Trophoblast cell (in vitro differentiated cells and primary cell): ENCODE measurements around the gene CCDC63.
A peak's percentile ranks its signal among the peaks of the same experiment; 100 is the strongest.

Experiments used
- DNase-seq, 2 donors: peaks; one replicate each; pipeline ENCODE4 v3.0.0-alpha.2; 2016
- H2AFZ ChIP-seq: 2 replicates; pipeline ENCODE4 v1.6.1; 2013; ENCODE audit warnings: low read length, moderate library complexity, mild to moderate bottlenecking; ENCODE audit not compliant: insufficient read depth, poor library complexity
- H2AK5ac ChIP-seq: 2 replicates; pipeline ENCODE4 v1.6.1; 2013; ENCODE audit warnings: mild to moderate bottlenecking, low read length
- H2BK120ac ChIP-seq: 2 replicates; pipeline ENCODE4 v1.6.1; 2013; ENCODE audit warnings: low read length, mild to moderate bottlenecking, moderate library complexity; ENCODE audit not compliant: insufficient read depth, poor library complexity
- H2BK12ac ChIP-seq: 2 replicates; pipeline ENCODE4 v1.6.1; 2013; ENCODE audit warnings: mild to moderate bottlenecking, low read length, moderate library complexity
- H2BK5ac ChIP-seq: 2 replicates; pipeline ENCODE4 v1.6.1; 2013; ENCODE audit warnings: low read length, low read depth, moderate library complexity, mild to moderate bottlenecking; ENCODE audit not compliant: poor library complexity
- H3K14ac ChIP-seq: 2 replicates; pipeline ENCODE4 v1.6.1; 2013; ENCODE audit warnings: mild to moderate bottlenecking, low read length
- H3K18ac ChIP-seq: 2 replicates; pipeline ENCODE4 v1.6.1; 2013; ENCODE audit warnings: mild to moderate bottlenecking, low read length
- H3K23ac ChIP-seq: 2 replicates; pipeline ENCODE4 v1.6.1; 2013; ENCODE audit warnings: low read length
- H3K27ac ChIP-seq: 2 replicates; pipeline ENCODE4 v1.5.1; 2013; ENCODE audit warnings: low read depth, mild to moderate bottlenecking, inconsistent platforms, low read length, moderate library complexity
- H3K27me3 ChIP-seq: 2 replicates; pipeline ENCODE4 v1.6.1; 2013; ENCODE audit warnings: inconsistent platforms, mild to moderate bottlenecking, low read length, moderate library complexity; ENCODE audit not compliant: insufficient read depth
- H3K36me3 ChIP-seq, 2 experiments: 1 replicate in 1 of 2; 2 replicates in 1 of 2; pipeline ENCODE4 v1.6.1; 2013; ENCODE audit warnings: low read length in 2 of 2, mild to moderate bottlenecking in 2 of 2, moderate library complexity in 1 of 2; ENCODE audit not compliant: insufficient read depth in 2 of 2, control insufficient read depth in 1 of 2
- H3K4ac ChIP-seq: 2 replicates; pipeline ENCODE4 v1.6.1; 2013; ENCODE audit warnings: low read depth, mild to moderate bottlenecking, low read length, moderate library complexity
- H3K4me1 ChIP-seq, 2 experiments: 1 replicate in 1 of 2; 2 replicates in 1 of 2; pipeline ENCODE4 v1.6.1; 2013; ENCODE audit warnings: low read length in 2 of 2, mild to moderate bottlenecking in 2 of 2, moderate library complexity in 1 of 2; ENCODE audit not compliant: insufficient read depth in 2 of 2, control insufficient read depth in 1 of 2
- H3K4me2 ChIP-seq: 2 replicates; pipeline ENCODE4 v1.6.1; 2013; ENCODE audit warnings: inconsistent platforms, mild to moderate bottlenecking, low read length, moderate library complexity
- H3K4me3 ChIP-seq: 2 replicates; pipeline ENCODE4 v1.5.1; 2013; ENCODE audit warnings: mild to moderate bottlenecking, low read depth, low read length, inconsistent platforms
- H3K79me1 ChIP-seq: one replicate; pipeline ENCODE4 v1.6.1; 2013; ENCODE audit warnings: low read length
- H3K79me2 ChIP-seq: 2 replicates; pipeline ENCODE4 v1.6.1; 2013; ENCODE audit warnings: low read length, mild to moderate bottlenecking; ENCODE audit not compliant: control insufficient read depth, insufficient read depth, poor library complexity
- H3K9ac ChIP-seq: 2 replicates; pipeline ENCODE4 v1.6.1; 2013; ENCODE audit warnings: mild to moderate bottlenecking, low read length
- H3K9me3 ChIP-seq: 2 replicates; pipeline ENCODE4 v1.6.1; 2013; ENCODE audit warnings: low read depth, mild to moderate bottlenecking, control low read depth, inconsistent platforms, low read length; ENCODE audit not compliant: insufficient read depth
- H4K12ac ChIP-seq: 2 replicates; pipeline ENCODE4 v1.6.1; 2013; ENCODE audit warnings: low read depth, mild to moderate bottlenecking, low read length, moderate library complexity
- H4K8ac ChIP-seq: 2 replicates; pipeline ENCODE4 v1.6.1; 2013; ENCODE audit warnings: low read depth, mild to moderate bottlenecking, low read length, moderate library complexity
- H4K91ac ChIP-seq: one replicate; pipeline ENCODE4 v1.6.1; 2013; ENCODE audit warnings: low read depth, mild to moderate bottlenecking, low read length, moderate library complexity
- WGBS: extraction: QIAGEN DNeasy Blood & Tissue Kit; methylation state at CpG from one replicate; pipeline ENCODE4 v1.1.7; 2013; ENCODE audit warnings: missing lambda C conversion rate; ENCODE audit not compliant: insufficient read length, insufficient coverage; ENCODE audit errors: extremely low coverage; 5-methylcytosine and 5-hydroxymethylcytosine counted together

CCDC63 gene

DNA sequence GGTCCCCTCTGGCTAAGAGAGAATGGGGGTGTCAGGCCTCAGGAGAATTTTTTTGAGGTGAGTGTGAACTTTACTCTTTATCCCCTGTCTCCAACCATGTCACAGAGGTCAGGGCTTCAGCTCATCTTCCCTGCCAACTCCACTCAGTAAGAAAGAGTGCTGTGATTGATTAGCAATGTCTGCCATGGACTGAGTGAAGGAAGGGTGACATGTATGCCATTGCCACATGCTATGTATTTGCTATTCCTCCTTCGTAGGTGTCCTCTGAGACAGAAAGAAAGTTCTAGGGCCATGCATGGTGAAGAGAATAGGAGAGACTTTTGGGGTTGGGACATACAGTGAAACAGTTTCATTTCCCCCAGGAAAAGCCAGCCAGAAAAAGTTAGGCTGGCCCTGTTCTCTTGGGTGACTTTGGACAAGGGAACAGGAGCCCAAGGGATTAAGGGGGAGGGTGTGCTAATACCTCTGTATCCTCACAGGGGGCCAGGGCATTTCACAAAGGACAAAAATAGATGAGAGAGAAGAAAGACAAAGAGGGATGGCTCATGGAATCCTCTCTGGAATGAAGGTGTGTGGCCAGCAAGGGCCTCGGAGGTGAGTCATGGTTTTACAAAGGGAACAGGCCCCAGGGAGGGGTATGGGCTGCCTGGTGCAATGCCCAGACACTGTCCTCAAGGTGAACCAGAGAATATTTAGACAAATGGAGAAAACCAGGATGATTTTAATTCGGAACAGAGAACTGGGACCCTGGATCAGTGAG, 87.5 kb downstream of the CCDC63 start:
- no CpG with 5 or more reads among the region's 3 CpGs for WGBS
- Histone ChIP-seq H3K79me2 (no peaks in the 10 kb centered on the region), H2BK5ac (peak overlapping the region; percentile 92), H2BK12ac (peak overlapping the region; percentile 98), H3K4me3 (no peak overlapping the region), H4K8ac (peak overlapping the region; percentile 7), H3K23ac (no peak overlapping the region), H3K27me3 (no peaks in the 10 kb centered on the region), H2AFZ (no peak overlapping the region), H3K36me3 (no peaks in the 10 kb centered on the region), H4K12ac (no peak overlapping the region), H3K9ac (no peak overlapping the region), H3K27ac (peak overlapping the region; percentile 60), H2BK120ac (peak overlapping the region; percentile 78), H3K14ac (peak overlapping the region; percentile 76), H3K18ac (no peak overlapping the region), H2AK5ac (peak overlapping the region; percentile 31), H3K4me2 (no peak overlapping the region), H3K4me1 (peaks cover 27 to 32% of the 10 kb centered on the region in 2 experiments), H4K91ac (peak overlapping the region; percentile 91), H3K4ac (peak overlapping the region; percentile 66), H3K9me3 (peaks cover 4% of the 10 kb centered on the region), H3K79me1 (peaks cover 12% of the 10 kb centered on the region)
- peak; percentile 72 to 84 for DNase-seq

DNA sequence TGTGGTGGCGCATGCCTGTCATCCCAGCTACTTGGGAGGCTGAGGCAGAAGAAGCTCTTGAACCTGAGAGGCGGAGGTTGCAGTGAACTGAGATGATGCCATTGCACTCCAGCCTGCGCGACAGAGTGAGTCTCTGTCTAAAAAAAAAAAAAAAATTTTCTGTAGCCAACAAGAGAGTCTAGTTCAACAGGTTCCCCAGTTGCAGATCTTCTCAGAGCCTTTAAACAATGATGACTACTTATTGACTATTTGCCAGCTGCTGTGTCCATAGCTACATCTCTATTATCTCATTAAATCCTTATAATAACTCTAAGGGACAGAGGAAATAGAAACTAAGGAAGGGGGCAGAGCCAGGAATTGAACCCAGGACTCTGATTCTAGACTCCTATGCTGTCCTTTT, 88.8 kb downstream of the CCDC63 start:
- Histone ChIP-seq H3K36me3 (no peaks in the 10 kb centered on the region), H3K14ac (no peak overlapping the region), H4K8ac (no peak overlapping the region), H3K4me1 (peaks cover 27 to 32% of the 10 kb centered on the region in 2 experiments), H3K27ac (no peak overlapping the region), H3K23ac (no peak overlapping the region), H3K79me2 (no peaks in the 10 kb centered on the region), H2AFZ (no peak overlapping the region), H3K4ac (no peak overlapping the region), H4K12ac (no peak overlapping the region), H3K9ac (no peak overlapping the region), H3K27me3 (no peaks in the 10 kb centered on the region), H3K18ac (no peak overlapping the region), H2BK12ac (no peak overlapping the region), H4K91ac (peak overlapping the region; percentile 91), H2BK5ac (no peak overlapping the region), H2BK120ac (no peak overlapping the region), H3K9me3 (no peaks in the 10 kb centered on the region), H3K79me1 (peaks cover 12% of the 10 kb centered on the region), H3K4me3 (no peak overlapping the region), H3K4me2 (no peak overlapping the region), H2AK5ac (no peak overlapping the region)
- peak; percentile 20 to 67 for DNase-seq
- no CpG with 5 or more reads among the region's 4 CpGs for WGBS

DNA sequence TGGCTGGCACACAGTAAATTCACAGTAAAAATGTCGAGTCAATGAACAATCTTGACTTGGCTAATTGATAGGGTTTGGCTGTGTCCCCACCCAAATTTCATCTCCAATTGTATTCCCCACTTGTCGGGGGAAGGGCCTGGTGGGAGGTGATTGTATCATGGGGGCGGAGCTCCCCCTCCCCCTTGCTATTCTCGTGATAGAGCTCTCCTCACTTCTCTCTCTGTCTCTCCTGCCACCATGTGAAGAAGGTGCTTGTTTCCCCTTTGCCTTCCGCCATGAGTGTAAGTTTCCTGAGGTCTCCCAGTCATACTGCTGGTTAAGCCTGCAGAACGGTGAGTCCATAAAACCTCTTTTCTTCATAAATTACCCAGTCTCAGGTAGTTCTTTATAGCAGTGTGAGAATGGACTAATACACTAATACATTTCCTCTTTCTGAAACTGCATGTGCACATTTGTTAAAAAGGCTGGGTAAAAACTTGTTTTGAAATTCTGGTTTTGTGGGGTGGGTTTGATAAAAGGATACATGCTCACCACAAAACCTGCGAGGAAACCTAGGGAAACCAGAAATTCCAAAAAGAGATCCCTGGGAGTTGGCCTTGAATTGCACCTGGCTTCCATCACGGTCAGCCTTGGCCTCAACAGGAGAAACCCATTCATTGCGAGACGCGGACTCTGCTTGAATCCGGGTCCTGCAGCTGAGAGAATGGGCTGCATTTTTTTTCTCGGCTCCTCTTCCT, 89.7 kb downstream of the CCDC63 start:
- Histone ChIP-seq H3K79me2 (no peaks in the 10 kb centered on the region), H3K4me3 (no peak overlapping the region), H2AFZ (no peak overlapping the region), H3K79me1 (peaks cover 12% of the 10 kb centered on the region), H4K8ac (no peak overlapping the region), H3K27ac (peak overlapping the region; percentile 29), H2AK5ac (no peak overlapping the region), H3K9ac (no peak overlapping the region), H2BK12ac (peak overlapping the region; percentile 65), H3K18ac (no peak overlapping the region), H3K23ac (no peak overlapping the region), H3K27me3 (no peaks in the 10 kb centered on the region), H3K4me1 (peaks cover 23 to 28% of the 10 kb centered on the region in 2 experiments), H2BK5ac (peak overlapping the region; percentile 9), H3K4me2 (peak overlapping the region; percentile 23), H3K9me3 (no peaks in the 10 kb centered on the region), H3K14ac (no peak overlapping the region), H3K4ac (no peak overlapping the region), H4K12ac (no peak overlapping the region), H2BK120ac (no peak overlapping the region), H3K36me3 (no peaks in the 10 kb centered on the region), H4K91ac (no peak overlapping the region)
- no CpG with 5 or more reads among the region's 13 CpGs for WGBS
- DNase-seq, result no peak

DNA sequence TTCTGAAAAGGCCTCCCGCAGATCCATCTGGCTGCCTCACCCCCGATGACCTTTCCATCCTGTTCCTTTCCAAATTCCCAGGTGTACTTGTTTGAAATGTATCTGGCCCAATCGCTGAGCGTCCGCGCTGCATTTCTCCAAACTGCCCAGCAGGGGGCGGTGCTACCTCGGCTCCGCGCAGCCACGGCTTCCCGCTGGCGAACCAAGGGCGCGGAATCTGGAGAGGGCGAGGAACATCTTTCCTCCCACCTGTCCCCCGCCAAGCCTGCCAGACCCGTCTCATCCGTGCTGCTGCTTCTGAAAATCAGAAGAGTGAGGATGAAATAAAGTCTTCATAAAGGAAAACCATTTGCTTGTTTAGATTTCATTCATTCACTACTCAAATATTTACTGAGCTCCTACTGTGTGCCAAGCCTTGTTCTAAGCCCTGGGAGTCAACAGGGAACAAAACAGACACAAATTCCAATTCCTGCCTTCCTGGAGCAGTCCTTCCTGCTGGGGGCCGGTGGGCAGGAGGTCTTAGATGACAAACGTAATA, 90.4 kb downstream of the CCDC63 start:
- Histone ChIP-seq H3K79me2 (no peaks in the 10 kb centered on the region), H3K4ac (no peak overlapping the region), H3K27ac (no peak overlapping the region), H3K79me1 (peaks cover 12% of the 10 kb centered on the region), H2AFZ (no peak overlapping the region), H3K14ac (no peak overlapping the region), H4K12ac (no peak overlapping the region), H3K36me3 (no peaks in the 10 kb centered on the region), H2BK12ac (no peak overlapping the region), H3K27me3 (no peaks in the 10 kb centered on the region), H3K4me2 (peak overlapping the region; percentile 23), H3K18ac (no peak overlapping the region), H2AK5ac (no peak overlapping the region), H4K8ac (no peak overlapping the region), H4K91ac (no peak overlapping the region), H3K4me3 (no peak overlapping the region), H2BK5ac (no peak overlapping the region), H3K9ac (no peak overlapping the region), H2BK120ac (no peak overlapping the region), H3K9me3 (no peaks in the 10 kb centered on the region), H3K23ac (no peak overlapping the region), H3K4me1 (peaks cover 18 to 22% of the 10 kb centered on the region in 2 experiments)
- WGBS, result no CpG with 5 or more reads among the region's 21 CpGs
- peak; percentile 51 to 90 for DNase-seq
